Thyroid gland (tissue), 4 donors: ENCODE data around the gene CALD1.

Experiments
- POLR2A ChIP-seq, 2 donors: fragments of 450-650 bp; IDR thresholded peaks; one replicate each; pipeline ENCODE4 v1.6.1; 2017; ENCODE audit warnings: antibody characterized with exemption in 2 of 2, mild to moderate bottlenecking in 2 of 2, moderate library complexity in 1 of 2
- TF ChIP-seq, protein P1 (sequence below), 6 experiments: fragments of 200-600 bp in 3 of 6; fragments of 450-650 bp in 3 of 6; sonication (generic) in 3 of 6; IDR thresholded peaks; one replicate each; pipeline ENCODE4 v1.5.1; 2016 to 2019; ENCODE audit warnings: antibody characterized with exemption in 6 of 6, mild to moderate bottlenecking in 2 of 6, inconsistent platforms in 1 of 6, moderate library complexity in 1 of 6

DNA sequence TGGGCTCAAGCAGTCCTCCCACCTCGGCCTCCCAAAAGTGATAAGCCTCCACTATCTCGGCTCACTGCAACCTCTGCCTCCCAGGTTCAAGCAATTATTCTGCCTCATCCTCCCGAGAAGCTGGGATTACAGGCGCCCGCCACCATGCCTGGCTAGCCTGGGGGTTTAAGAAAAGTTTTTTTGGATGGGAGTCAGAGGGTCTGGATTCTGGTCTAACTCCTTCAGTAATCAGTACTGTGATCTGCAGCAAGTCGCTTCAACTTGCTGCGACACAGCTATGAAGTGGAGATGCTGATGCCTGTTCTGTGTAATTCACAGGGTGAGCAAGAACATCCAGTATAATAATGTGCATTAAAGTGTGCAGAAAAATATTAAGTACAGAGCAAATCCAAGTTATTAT lies 118.5 kb downstream of the CALD1 start:
- TF ChIP-seq, protein P1, sequence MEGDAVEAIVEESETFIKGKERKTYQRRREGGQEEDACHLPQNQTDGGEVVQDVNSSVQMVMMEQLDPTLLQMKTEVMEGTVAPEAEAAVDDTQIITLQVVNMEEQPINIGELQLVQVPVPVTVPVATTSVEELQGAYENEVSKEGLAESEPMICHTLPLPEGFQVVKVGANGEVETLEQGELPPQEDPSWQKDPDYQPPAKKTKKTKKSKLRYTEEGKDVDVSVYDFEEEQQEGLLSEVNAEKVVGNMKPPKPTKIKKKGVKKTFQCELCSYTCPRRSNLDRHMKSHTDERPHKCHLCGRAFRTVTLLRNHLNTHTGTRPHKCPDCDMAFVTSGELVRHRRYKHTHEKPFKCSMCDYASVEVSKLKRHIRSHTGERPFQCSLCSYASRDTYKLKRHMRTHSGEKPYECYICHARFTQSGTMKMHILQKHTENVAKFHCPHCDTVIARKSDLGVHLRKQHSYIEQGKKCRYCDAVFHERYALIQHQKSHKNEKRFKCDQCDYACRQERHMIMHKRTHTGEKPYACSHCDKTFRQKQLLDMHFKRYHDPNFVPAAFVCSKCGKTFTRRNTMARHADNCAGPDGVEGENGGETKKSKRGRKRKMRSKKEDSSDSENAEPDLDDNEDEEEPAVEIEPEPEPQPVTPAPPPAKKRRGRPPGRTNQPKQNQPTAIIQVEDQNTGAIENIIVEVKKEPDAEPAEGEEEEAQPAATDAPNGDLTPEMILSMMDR (IDR thresholded peaks at IDR 0.05): no peak
- TF ChIP-seq POLR2A (IDR thresholded peaks at IDR 0.05): no peak
